Ureter (tissue), 1 donor: Measurements from ENCODE around the gene ACTRT3. TPM values are rescaled to one million over a fixed set of nuclear protein-coding genes. Genes with fewer than 3 reads are reported as not detected.

Experiments used
- DNase-seq: peaks from one replicate; pipeline ENCODE4 v3.0.0-alpha.2; 2020; ENCODE audit warnings: low spot score
- total RNA-seq: library from RNA; stranded (reverse); gene quantifications from one replicate; pipeline ENCODE4 v1.2.4, GENCODE V29; 2023
- donor health status: DM: yes; HTN: yes; CAD: no.

The ACTRT3 gene
- total RNA-seq, result 4.0 TPM

- peak; percentile 63 for DNase-seq
Observed at GRCh38 chr3:169769287-169770181, at the start of gene ACTRT3. Gene ACTRT3 (minus strand): TSS chr3:169769561. CDS start chr3:169769520, 41 bp downstream.

GRCh38 chr3:169818316-169818715 lies 49.0 kb upstream of the ACTRT3 start:
- DNase-seq, result no peak

- no peak for DNase-seq
Observed at GRCh38 chr3:169815590-169816150, 46.3 kb upstream of the ACTRT3 start.

GRCh38 chr3:169813757-169814517 lies 44.6 kb upstream of the ACTRT3 start:
- no peak for DNase-seq

- DNase-seq, result no peak
Observed at GRCh38 chr3:169813278-169813677, 43.9 kb upstream of the ACTRT3 start.

GRCh38 chr3:169812332-169813235 lies 43.2 kb upstream of the ACTRT3 start, which contains the start of the genes LRRC34 and LRRIQ4:
Gene LRRC34 (minus strand): TSS chr3:169812904. CDS start chr3:169812548, 356 bp downstream.
Gene LRRIQ4 (plus strand): TSS chr3:169812870. CDS start chr3:169821922, 9,052 bp downstream.
- peak; percentile 73 for DNase-seq

GRCh38 chr3:169811631-169812331 lies 42.4 kb upstream of the ACTRT3 start:
- peak; percentile 49 for DNase-seq

GRCh38 chr3:169809230-169809795 lies 40.0 kb upstream of the ACTRT3 start:
- no peak for DNase-seq

GRCh38 chr3:169804681-169805080 lies 35.3 kb upstream of the ACTRT3 start:
- no peak for DNase-seq

GRCh38 chr3:169792359-169792758 lies 23.0 kb upstream of the ACTRT3 start:
- DNase-seq, result no peak

- no peak for DNase-seq
Observed at GRCh38 chr3:169790687-169791429, 21.5 kb upstream of the ACTRT3 start.

- DNase-seq, result no peak
Observed at GRCh38 chr3:169790219-169790618, 20.9 kb upstream of the ACTRT3 start.

GRCh38 chr3:169787791-169788190 lies 18.4 kb upstream of the ACTRT3 start:
- no peak for DNase-seq

GRCh38 chr3:169787120-169787519 lies 17.8 kb upstream of the ACTRT3 start:
- no peak for DNase-seq

- no peak for DNase-seq
Observed at GRCh38 chr3:169781209-169781855, 12.0 kb upstream of the ACTRT3 start.

- no peak for DNase-seq
Observed at GRCh38 chr3:169780742-169781141, 11.4 kb upstream of the ACTRT3 start.

- no peak for DNase-seq
Observed at GRCh38 chr3:169777822-169778221, 8.5 kb upstream of the ACTRT3 start.

GRCh38 chr3:169774186-169774585 lies 4.8 kb upstream of the ACTRT3 start:
- DNase-seq, result no peak
